ENCODE measurements around the gene GARS1. TPM values are rescaled to one million over a fixed set of nuclear protein-coding genes. Genes with fewer than 3 reads are reported as not detected.
A peak's percentile ranks its signal among the peaks of the same experiment; 100 is the strongest.

GARS1 gene
- total and polyA plus RNA-seq, 9 of the 15 experiments (the other 6 are each of a cell fraction or from before 2014, with no cell fraction given): 142 to 769 (median 272) TPM

- Histone ChIP-seq H3K4me2 (ENCODE audit: insufficient read depth, low read length) (no peak overlapping the region), H3K9ac (ENCODE audit: insufficient read depth in 1 of 2, low read depth in 2 of 2, low read length in 2 of 2) (no peak overlapping the region), H3K36me3 (ENCODE audit: control insufficient read depth, insufficient read depth, low read length) (no peaks in the 10 kb centered on the region), H3K27me3 (ENCODE audit: control insufficient read depth in 2 of 2, insufficient read depth in 2 of 2, low read length in 2 of 2) (peaks cover 4 to 64% of the 10 kb centered on the region in 2 experiments; a peak in 4 of 5 replicates), H2AFZ (ENCODE audit: low read depth, low read length) (no peak overlapping the region), H3K4me3 (no peak overlapping the region), H3K79me2 (ENCODE audit: control insufficient read depth, insufficient read depth, low read length) (no peaks in the 10 kb centered on the region), H4K20me1 (replicated peaks; ENCODE audit: control insufficient read depth, insufficient read depth, low read length) (peaks cover 4% of the 10 kb centered on the region; the same call in 1 of the 2 replicates), H3K9me3 (replicated peaks; ENCODE audit: control insufficient read depth, insufficient read depth, low read depth, low read length) (no peaks in the 10 kb centered on the region), H3K4me1 (replicated peaks in 1 of 2; ENCODE audit: control insufficient read depth in 2 of 2, insufficient read depth in 2 of 2, low read length in 2 of 2) (peaks cover 0 to 1% of the 10 kb centered on the region in 2 experiments; a peak in 1 of 5 replicates), H3K27ac (ENCODE audit: extremely low read depth, low read depth, low read length) (no peak overlapping the region), H3K9me1 (ENCODE audit: control insufficient read depth, insufficient read depth, low read length) (peaks cover 4% of the 10 kb centered on the region)
- POLR2A ChIA-PET: interaction anchor here (0.7 to 2.3 kb wide), 2 partner anchors 13 to 20 kb away, joined by 5 to 16 read pairs; no protein-coding TSS in a partner anchor
- intact Hi-C loops (cut with micrococcal nuclease): no loop called here
- DNase-seq (ENCODE audit: extremely low read depth in 1 of 4, low spot score in 3 of 4) (no peak), FAIRE-seq (no peak), ATAC-seq (no peak)
- TF ChIP-seq ZNF407 (IDR thresholded peaks at IDR 0.05; ENCODE audit: low read depth) (no peak), ZNF146 (CRISPR knock-in tag; IDR thresholded peaks at IDR 0.05; ENCODE audit: unreplicated experiment) (no peak), NFIC (IDR thresholded peaks at IDR 0.05) (peak; percentile 56), MBD1 (CRISPR knock-in tag; IDR thresholded peaks at IDR 0.05) (no peak)
- no TSS peak for BruUV-seq (replicated peaks)
- CTCF ChIA-PET (ENCODE audit: low intra/inter-chr PET ratio): no interaction called here
- 3% methylated on average over 15 of the region's 16 CpGs for WGBS (ENCODE audit: insufficient coverage, low coverage, missing lambda C conversion rate)
- in situ Hi-C loops (cut with MboI): no loop called here
Measured at GRCh38 chr7:30660331-30661255, 65.9 kb downstream of the GARS1 start.
